Measurements from ENCODE around the gene NFIA.

DNA sequence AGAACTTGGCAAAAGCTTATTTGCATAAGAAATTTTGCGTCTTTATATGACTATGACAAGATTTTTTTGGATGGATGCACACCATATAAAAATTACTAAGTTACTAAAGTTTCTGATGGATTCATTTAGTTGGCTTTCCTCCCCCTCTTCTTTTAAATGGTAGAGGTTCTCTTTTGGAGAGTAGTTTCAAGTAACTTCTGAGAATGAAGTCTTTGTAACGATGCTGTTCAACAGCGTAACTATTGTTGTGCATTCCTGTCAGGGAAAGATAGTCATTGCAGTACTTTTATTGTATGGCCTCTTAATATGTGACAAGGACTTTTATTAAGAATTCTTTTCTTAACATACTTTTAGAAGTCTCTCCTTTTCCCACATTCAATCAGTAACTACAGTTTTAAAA, 16.0 kb downstream of the NFIA start:
- TF ChIP-seq POLR2AphosphoS5 (IDR thresholded peaks at IDR 0.05; ENCODE audit: low read depth, low read length) (no peak), POLR2A (IDR thresholded peaks at IDR 0.05; ENCODE audit: low read depth, low read length) (no peak)

Data from GM12892 (cell line).